Measurements from ENCODE around the gene TMTC2. TPM values are rescaled to one million over a fixed set of nuclear protein-coding genes. Genes with fewer than 3 reads are reported as not detected.

Gene TMTC2
- polyA plus RNA-seq, 1 donor from 2014 or later, result 20.6 TPM

DNA sequence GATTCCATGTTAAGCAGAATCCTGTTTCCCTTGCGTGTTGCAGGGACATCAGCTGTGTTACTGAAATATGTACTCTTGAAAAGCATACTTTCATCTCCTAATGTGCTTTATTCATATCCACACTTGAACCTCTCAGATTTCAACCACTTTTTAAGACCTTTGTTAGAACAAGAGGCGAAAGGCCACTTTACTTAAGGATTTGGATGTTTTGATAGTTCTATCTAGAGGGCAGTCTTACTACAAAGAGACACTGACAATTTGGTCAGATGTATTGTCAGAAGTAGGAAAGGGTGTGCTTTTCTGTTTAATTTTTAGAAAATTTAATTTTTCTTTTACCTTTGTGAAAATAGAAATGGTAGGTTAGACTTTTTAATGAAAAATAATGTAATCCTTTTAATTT, 267.9 kb downstream of the TMTC2 start:
- no peaks in the 10 kb centered on the region for H3F3A ChIP-seq (ENCODE audit: insufficient read depth, low read length, poor library complexity, severe bottlenecking)
- TF ChIP-seq EP300 (conservative IDR thresholded peaks at IDR 0.05; ENCODE audit: poor library complexity, severe bottlenecking) (no peak), RAD21 (conservative IDR thresholded peaks at IDR 0.05) (no peak), REST (IDR thresholded peaks at IDR 0.05; ENCODE audit: borderline replicate concordance) (no peak), POLR2AphosphoS5 (IDR thresholded peaks at IDR 0.05) (no peak), EZH2 (IDR thresholded peaks at IDR 0.05; ENCODE audit: borderline replicate concordance, insufficient read depth, low read length, poor library complexity, severe bottlenecking) (no peak), SMC3 (conservative IDR thresholded peaks at IDR 0.05; ENCODE audit: poor library complexity) (no peak), MXI1 (conservative IDR thresholded peaks at IDR 0.05; ENCODE audit: poor library complexity, severe bottlenecking) (no peak), TAF1 (IDR thresholded peaks at IDR 0.05; ENCODE audit: low read depth) (no peak)
- TF ChIP-seq, protein P1, sequence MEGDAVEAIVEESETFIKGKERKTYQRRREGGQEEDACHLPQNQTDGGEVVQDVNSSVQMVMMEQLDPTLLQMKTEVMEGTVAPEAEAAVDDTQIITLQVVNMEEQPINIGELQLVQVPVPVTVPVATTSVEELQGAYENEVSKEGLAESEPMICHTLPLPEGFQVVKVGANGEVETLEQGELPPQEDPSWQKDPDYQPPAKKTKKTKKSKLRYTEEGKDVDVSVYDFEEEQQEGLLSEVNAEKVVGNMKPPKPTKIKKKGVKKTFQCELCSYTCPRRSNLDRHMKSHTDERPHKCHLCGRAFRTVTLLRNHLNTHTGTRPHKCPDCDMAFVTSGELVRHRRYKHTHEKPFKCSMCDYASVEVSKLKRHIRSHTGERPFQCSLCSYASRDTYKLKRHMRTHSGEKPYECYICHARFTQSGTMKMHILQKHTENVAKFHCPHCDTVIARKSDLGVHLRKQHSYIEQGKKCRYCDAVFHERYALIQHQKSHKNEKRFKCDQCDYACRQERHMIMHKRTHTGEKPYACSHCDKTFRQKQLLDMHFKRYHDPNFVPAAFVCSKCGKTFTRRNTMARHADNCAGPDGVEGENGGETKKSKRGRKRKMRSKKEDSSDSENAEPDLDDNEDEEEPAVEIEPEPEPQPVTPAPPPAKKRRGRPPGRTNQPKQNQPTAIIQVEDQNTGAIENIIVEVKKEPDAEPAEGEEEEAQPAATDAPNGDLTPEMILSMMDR (IDR thresholded peaks at IDR 0.05; ENCODE audit: poor library complexity, severe bottlenecking), result no peak

GRCh38 chr12:82955043-82955442, 268.3 kb downstream of the TMTC2 start:
- no peaks in the 10 kb centered on the region for H3K9me3 ChIP-seq (ENCODE audit: low read length)
- no peak overlapping the region for H3K9ac ChIP-seq (ENCODE audit: low read length)
- no peaks in the 10 kb centered on the region for H3F3A ChIP-seq (ENCODE audit: insufficient read depth, low read length, poor library complexity, severe bottlenecking)
- H3K36me3 ChIP-seq (ENCODE audit: insufficient read depth, low read length), result no peaks in the 10 kb centered on the region
- H3K4me2 ChIP-seq (ENCODE audit: low read length), result no peak overlapping the region
- no peaks in the 10 kb centered on the region for H4K20me1 ChIP-seq (ENCODE audit: insufficient read depth)
- H3K79me2 ChIP-seq (replicated peaks; ENCODE audit: insufficient read depth, low read length), result peaks cover 4% of the 10 kb centered on the region
- no peak overlapping the region for H3K4me3 ChIP-seq (ENCODE audit: low read length)
- TF ChIP-seq EZH2 (IDR thresholded peaks at IDR 0.05; ENCODE audit: borderline replicate concordance, insufficient read depth, low read length, poor library complexity, severe bottlenecking), result no peak
- TF ChIP-seq POLR2AphosphoS5 (IDR thresholded peaks at IDR 0.05), result no peak
- TF ChIP-seq SMC3 (conservative IDR thresholded peaks at IDR 0.05; ENCODE audit: poor library complexity), result no peak
- TF ChIP-seq, protein P1 (IDR thresholded peaks at IDR 0.05; ENCODE audit: poor library complexity, severe bottlenecking), result no peak
- TF ChIP-seq MXI1 (conservative IDR thresholded peaks at IDR 0.05; ENCODE audit: poor library complexity, severe bottlenecking), result no peak
- H3K27me3 ChIP-seq (ENCODE audit: insufficient read depth, low read depth, low read length), result no peaks in the 10 kb centered on the region
- no peaks in the 10 kb centered on the region for H3K9me2 ChIP-seq (ENCODE audit: insufficient read depth, low read length)
- H3K27ac ChIP-seq (ENCODE audit: low read length), result no peak overlapping the region
- no peak overlapping the region for H2AFZ ChIP-seq (ENCODE audit: low read depth, low read length)

More for the DNA sequence above, 267.9 kb downstream of the TMTC2 start:
- H3K27me3 ChIP-seq (ENCODE audit: insufficient read depth, low read depth, low read length), result no peaks in the 10 kb centered on the region
- H3K9me3 ChIP-seq (ENCODE audit: low read length), result no peaks in the 10 kb centered on the region
- H3K9ac ChIP-seq (ENCODE audit: low read length), result no peak overlapping the region
- no peaks in the 10 kb centered on the region for H4K20me1 ChIP-seq (ENCODE audit: insufficient read depth)
- H3K9me2 ChIP-seq (ENCODE audit: insufficient read depth, low read length), result no peaks in the 10 kb centered on the region
- peaks cover 4% of the 10 kb centered on the region for H3K79me2 ChIP-seq (replicated peaks; ENCODE audit: insufficient read depth, low read length)
- no peaks in the 10 kb centered on the region for H3K36me3 ChIP-seq (ENCODE audit: insufficient read depth, low read length)
- no peak overlapping the region for H3K4me2 ChIP-seq (ENCODE audit: low read length)
- H3K4me3 ChIP-seq (ENCODE audit: low read length), result no peak overlapping the region
- H2AFZ ChIP-seq (ENCODE audit: low read depth, low read length), result no peak overlapping the region
- H3K27ac ChIP-seq (ENCODE audit: low read length), result no peak overlapping the region
